ENCODE measurements around the gene KPNA6. TPM values are rescaled to one million over a fixed set of nuclear protein-coding genes. Genes with fewer than 3 reads are reported as not detected.
A peak's percentile ranks its signal among the peaks of the same experiment; 100 is the strongest.

Gene KPNA6
- total and polyA plus RNA-seq, 9 of the 15 experiments (the other 6 are each of a cell fraction or from before 2014, with no cell fraction given): 20.1 to 54.6 (median 32.2) TPM

DNA sequence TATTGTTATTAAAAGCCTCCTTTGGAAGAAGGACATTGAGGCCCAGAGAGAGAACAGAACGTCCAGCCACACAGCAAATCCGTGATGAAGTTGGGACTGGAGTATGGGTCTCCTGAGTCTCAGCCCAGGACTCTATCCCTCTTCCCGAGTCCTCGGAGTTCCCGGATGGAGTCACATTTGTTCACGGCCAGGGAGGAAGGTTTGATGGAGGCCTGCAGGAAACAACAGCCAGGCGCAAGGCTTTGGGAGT lies 71.3 kb downstream of the KPNA6 start (continued):
- TF ChIP-seq ZNF436 (CRISPR knock-in tag; IDR thresholded peaks at IDR 0.05) (no peak), SNRNP70 (optimal IDR thresholded peaks at IDR 0.05; ENCODE audit: low read depth, low read length) (no peak), GABPB2 (CRISPR knock-in tag; conservative IDR thresholded peaks at IDR 0.05) (no peak), ERF (CRISPR knock-in tag; IDR thresholded peaks at IDR 0.05) (peak; percentile 83), HNRNPK (IDR thresholded peaks at IDR 0.05; ENCODE audit: low read depth, low read length, poor library complexity, severe bottlenecking) (no peak), CBX1 (IDR thresholded peaks at IDR 0.05; ENCODE audit: low read depth) (no peak), MLX (CRISPR knock-in tag; conservative IDR thresholded peaks at IDR 0.05) (no peak), MYC (IDR thresholded peaks at IDR 0.05; ENCODE audit: low read depth, low read length) (no peak), MYC (CRISPR knock-in tag; IDR thresholded peaks at IDR 0.05; ENCODE audit: borderline replicate concordance, low read depth) (no peak), SIN3A (IDR thresholded peaks at IDR 0.05; ENCODE audit: borderline replicate concordance in 2 of 2, control insufficient read depth in 1 of 2, low read depth in 2 of 2, low read length in 2 of 2) (0 out of 4 replicates have a peak, but pooled peaks of 1 of the 2 experiments have one; percentile 1), ZNF583 (CRISPR knock-in tag; IDR thresholded peaks at IDR 0.05) (peak; percentile 92), ZFP1 (CRISPR knock-in tag; IDR thresholded peaks at IDR 0.05) (0 out of 2 replicates have a peak, but pooled peaks have one; percentile 51), GTF2E2 (tag; IDR thresholded peaks at IDR 0.05) (no peak), SP2 (IDR thresholded peaks at IDR 0.05; ENCODE audit: extremely low read depth, low read depth, low read length, poor library complexity, severe bottlenecking) (no peak), JUN (IDR thresholded peaks at IDR 0.05; ENCODE audit: borderline replicate concordance, low read depth, low read length) (no peak), JUN (CRISPR knock-in tag; IDR thresholded peaks at IDR 0.05; ENCODE audit: borderline replicate concordance) (no peak), C11orf30 (IDR thresholded peaks at IDR 0.05; ENCODE audit: low read depth) (no peak), DMBX1 (CRISPR knock-in tag; IDR thresholded peaks at IDR 0.05; ENCODE audit: borderline replicate concordance) (0 out of 2 replicates have a peak, but pooled peaks have one; percentile 90), FOXK1 (CRISPR knock-in tag; IDR thresholded peaks at IDR 0.05; ENCODE audit: borderline replicate concordance) (no peak), DPF2 (IDR thresholded peaks at IDR 0.05) (no peak), TAF7 (tag; IDR thresholded peaks at IDR 0.05) (no peak), MECOM (CRISPR knock-in tag; IDR thresholded peaks at IDR 0.05) (peak; percentile 69; the same call in 1 of the 2 replicates), KAT2B (IDR thresholded peaks at IDR 0.05; ENCODE audit: low read depth, low read length) (no peak), HDAC2 (IDR thresholded peaks at IDR 0.05) (no peak)
- TF ChIP-seq, protein P1, sequence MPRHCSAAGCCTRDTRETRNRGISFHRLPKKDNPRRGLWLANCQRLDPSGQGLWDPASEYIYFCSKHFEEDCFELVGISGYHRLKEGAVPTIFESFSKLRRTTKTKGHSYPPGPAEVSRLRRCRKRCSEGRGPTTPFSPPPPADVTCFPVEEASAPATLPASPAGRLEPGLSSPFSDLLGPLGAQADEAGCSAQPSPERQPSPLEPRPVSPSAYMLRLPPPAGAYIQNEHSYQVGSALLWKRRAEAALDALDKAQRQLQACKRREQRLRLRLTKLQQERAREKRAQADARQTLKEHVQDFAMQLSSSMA (CRISPR knock-in tag; IDR thresholded peaks at IDR 0.05): no peak
- TF ChIP-seq, protein P2, sequence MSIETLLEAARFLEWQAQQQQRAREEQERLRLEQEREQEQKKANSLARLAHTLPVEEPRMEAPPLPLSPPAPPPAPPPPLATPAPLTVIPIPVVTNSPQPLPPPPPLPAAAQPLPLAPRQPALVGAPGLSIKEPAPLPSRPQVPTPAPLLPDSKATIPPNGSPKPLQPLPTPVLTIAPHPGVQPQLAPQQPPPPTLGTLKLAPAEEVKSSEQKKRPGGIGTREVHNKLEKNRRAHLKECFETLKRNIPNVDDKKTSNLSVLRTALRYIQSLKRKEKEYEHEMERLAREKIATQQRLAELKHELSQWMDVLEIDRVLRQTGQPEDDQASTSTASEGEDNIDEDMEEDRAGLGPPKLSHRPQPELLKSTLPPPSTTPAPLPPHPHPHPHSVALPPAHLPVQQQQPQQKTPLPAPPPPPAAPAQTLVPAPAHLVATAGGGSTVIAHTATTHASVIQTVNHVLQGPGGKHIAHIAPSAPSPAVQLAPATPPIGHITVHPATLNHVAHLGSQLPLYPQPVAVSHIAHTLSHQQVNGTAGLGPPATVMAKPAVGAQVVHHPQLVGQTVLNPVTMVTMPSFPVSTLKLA (conservative IDR thresholded peaks at IDR 0.05): no peak
- TF ChIP-seq, protein P3, sequence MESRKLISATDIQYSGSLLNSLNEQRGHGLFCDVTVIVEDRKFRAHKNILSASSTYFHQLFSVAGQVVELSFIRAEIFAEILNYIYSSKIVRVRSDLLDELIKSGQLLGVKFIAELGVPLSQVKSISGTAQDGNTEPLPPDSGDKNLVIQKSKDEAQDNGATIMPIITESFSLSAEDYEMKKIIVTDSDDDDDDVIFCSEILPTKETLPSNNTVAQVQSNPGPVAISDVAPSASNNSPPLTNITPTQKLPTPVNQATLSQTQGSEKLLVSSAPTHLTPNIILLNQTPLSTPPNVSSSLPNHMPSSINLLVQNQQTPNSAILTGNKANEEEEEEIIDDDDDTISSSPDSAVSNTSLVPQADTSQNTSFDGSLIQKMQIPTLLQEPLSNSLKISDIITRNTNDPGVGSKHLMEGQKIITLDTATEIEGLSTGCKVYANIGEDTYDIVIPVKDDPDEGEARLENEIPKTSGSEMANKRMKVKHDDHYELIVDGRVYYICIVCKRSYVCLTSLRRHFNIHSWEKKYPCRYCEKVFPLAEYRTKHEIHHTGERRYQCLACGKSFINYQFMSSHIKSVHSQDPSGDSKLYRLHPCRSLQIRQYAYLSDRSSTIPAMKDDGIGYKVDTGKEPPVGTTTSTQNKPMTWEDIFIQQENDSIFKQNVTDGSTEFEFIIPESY (CRISPR knock-in tag; IDR thresholded peaks at IDR 0.05): no peak
